Uterus (tissue), 2 donors: ENCODE measurements around the gene PRM3.

Source experiments
- POLR2A ChIP-seq, 2 donors: fragments of 450-650 bp; IDR thresholded peaks; one replicate each; pipeline ENCODE4 v1.6.1; 2016; ENCODE audit warnings: antibody characterized with exemption in 2 of 2, mild to moderate bottlenecking in 1 of 2, moderate library complexity in 1 of 2
- TF ChIP-seq, protein P1 (sequence below), 4 experiments: fragments of 200-600 bp in 2 of 4; fragments of 450-650 bp in 2 of 4; sonication (generic) in 2 of 4; IDR thresholded peaks; one replicate each; pipeline ENCODE4 v1.5.1; 2016 to 2019; ENCODE audit warnings: antibody characterized with exemption in 4 of 4, mild to moderate bottlenecking in 2 of 4, moderate library complexity in 1 of 4

DNA sequence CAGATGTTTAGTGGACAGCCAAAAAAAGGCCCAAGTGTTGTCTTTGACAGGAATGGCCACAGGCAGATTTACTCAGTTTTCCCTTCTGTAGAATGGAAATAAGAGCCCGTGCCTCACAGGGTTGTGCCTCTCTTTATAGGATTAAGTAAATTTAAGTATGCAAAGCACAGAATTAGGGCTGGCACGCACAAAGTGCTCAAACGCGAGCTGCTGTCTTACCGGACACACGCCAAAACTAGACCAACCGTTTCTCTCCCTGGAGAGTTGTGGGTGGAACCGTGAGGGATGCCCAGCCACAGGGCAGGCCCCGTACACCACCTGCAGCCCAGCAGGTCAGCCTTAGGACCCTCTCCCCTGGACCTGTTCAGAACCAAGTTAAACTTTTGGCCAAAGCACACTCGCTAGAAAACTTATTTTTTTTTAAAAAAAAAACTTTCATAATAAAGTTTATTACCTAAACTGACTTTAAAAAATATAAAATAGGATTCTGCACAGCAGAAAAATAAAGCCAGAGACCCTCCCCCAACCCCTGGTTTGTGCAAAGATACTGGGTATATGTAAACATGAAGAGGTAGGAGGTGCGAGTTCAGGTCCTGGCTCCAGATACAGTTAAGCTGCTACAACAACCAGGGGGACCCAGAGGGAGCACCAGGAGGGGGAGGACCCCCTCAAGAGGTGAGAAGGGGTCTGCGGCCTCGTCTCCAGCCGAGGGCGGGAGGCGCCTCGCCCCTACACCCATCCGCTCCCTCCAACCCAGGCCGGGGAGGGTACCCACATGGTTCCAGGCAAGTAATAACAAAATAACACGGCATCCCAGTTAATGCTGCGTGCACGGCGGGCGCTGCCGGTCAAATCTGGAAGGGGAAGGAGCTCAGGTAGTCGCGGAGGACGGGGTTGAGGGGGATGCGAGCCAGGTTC is 19.2 kb downstream of the PRM3 start:
- TF ChIP-seq POLR2A (IDR thresholded peaks at IDR 0.05): no peak
- TF ChIP-seq, protein P1, sequence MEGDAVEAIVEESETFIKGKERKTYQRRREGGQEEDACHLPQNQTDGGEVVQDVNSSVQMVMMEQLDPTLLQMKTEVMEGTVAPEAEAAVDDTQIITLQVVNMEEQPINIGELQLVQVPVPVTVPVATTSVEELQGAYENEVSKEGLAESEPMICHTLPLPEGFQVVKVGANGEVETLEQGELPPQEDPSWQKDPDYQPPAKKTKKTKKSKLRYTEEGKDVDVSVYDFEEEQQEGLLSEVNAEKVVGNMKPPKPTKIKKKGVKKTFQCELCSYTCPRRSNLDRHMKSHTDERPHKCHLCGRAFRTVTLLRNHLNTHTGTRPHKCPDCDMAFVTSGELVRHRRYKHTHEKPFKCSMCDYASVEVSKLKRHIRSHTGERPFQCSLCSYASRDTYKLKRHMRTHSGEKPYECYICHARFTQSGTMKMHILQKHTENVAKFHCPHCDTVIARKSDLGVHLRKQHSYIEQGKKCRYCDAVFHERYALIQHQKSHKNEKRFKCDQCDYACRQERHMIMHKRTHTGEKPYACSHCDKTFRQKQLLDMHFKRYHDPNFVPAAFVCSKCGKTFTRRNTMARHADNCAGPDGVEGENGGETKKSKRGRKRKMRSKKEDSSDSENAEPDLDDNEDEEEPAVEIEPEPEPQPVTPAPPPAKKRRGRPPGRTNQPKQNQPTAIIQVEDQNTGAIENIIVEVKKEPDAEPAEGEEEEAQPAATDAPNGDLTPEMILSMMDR (IDR thresholded peaks at IDR 0.05): no peak
